ENCODE results near the gene SON.
"Not testable (repeated sequence)": the region's sequence is repeated elsewhere in the genome, so short reads cannot be mapped to it uniquely, and the experiment has no call there.

Gene SON

GRCh38 chr21:33549848-33550771 lies 7.3 kb downstream of the SON start:
- DNase-seq, result no peak

- no peak for DNase-seq
Observed at GRCh38 chr21:33550772-33551660, 8.2 kb downstream of the SON start.

- no peak for DNase-seq
Observed at GRCh38 chr21:33551664-33552063, 8.8 kb downstream of the SON start.

GRCh38 chr21:33552093-33552998 lies 9.5 kb downstream of the SON start:
- no peak for DNase-seq

- DNase-seq, result no peak
Observed at GRCh38 chr21:33552999-33553598, 10.3 kb downstream of the SON start.

GRCh38 chr21:33554236-33554981 lies 11.6 kb downstream of the SON start:
- no peak for DNase-seq

GRCh38 chr21:33554982-33555344 lies 12.1 kb downstream of the SON start:
- no peak for DNase-seq

- DNase-seq, result no peak
Observed at GRCh38 chr21:33557447-33557846, 14.6 kb downstream of the SON start.

- no peak for DNase-seq
Observed at GRCh38 chr21:33558777-33559421, 16.1 kb downstream of the SON start.

GRCh38 chr21:33559813-33560212 lies 17.0 kb downstream of the SON start:
- DNase-seq, result no peak

- no peak for DNase-seq
Observed at GRCh38 chr21:33560965-33561364, 18.1 kb downstream of the SON start.

GRCh38 chr21:33561373-33561772 lies 18.5 kb downstream of the SON start:
- DNase-seq, result no peak

GRCh38 chr21:33562389-33562788 lies 19.6 kb downstream of the SON start:
- no peak for DNase-seq

- no peak for DNase-seq
Observed at GRCh38 chr21:33566514-33566913, 23.7 kb downstream of the SON start.

- no peak for DNase-seq
Observed at GRCh38 chr21:33567914-33568313, 25.1 kb downstream of the SON start.

GRCh38 chr21:33568448-33568847 lies 25.6 kb downstream of the SON start:
- DNase-seq, result no peak

- DNase-seq, result no peak
Observed at GRCh38 chr21:33569991-33570390, 27.2 kb downstream of the SON start.

- no peak for DNase-seq
Observed at GRCh38 chr21:33572350-33572749, 29.5 kb downstream of the SON start.

- not testable (repeated sequence) for DNase-seq
Observed at GRCh38 chr21:33576741-33577141, 33.9 kb downstream of the SON start.

- DNase-seq, result peak in 1 of 2 experiments; percentile 4
Observed at GRCh38 chr21:33578214-33578613, 35.4 kb downstream of the SON start.

- no peak for DNase-seq
Observed at GRCh38 chr21:33578959-33579542, 36.2 kb downstream of the SON start.
